Endothelial cell of umbilical vein (primary cell): ENCODE measurements around the gene CFAP43. TPM values are rescaled to one million over a fixed set of nuclear protein-coding genes. Genes with fewer than 3 reads are reported as not detected.

Experiments
- BruUV-seq: library from RNA; stranded (reverse); fragments of 400-500 nt; replicated peaks from 2 replicates; lab custom pipeline; 2021; lab: Mats Ljungman, UMichigan
- CTCF ChIA-PET: fragments of 300-600, 350-600 bp; sonication (Branson Sonifier 250); formaldehyde crosslinking; loops from one replicate; lab custom pipeline; 2021; ENCODE audit warnings: antibody characterized with exemption, inconsistent platforms; lab: Charles Lee
- POLR2A ChIA-PET: fragments of 300-600, 350-600 bp; sonication (Branson Sonifier 250); formaldehyde crosslinking; loops from one replicate; lab custom pipeline; 2021; ENCODE audit warnings: antibody characterized with exemption, inconsistent platforms; lab: Charles Lee
- DNase-seq: peaks from one replicate; pipeline ENCODE4 v3.0.0-alpha.2; 2011; ENCODE audit warnings: low read depth, low spot score
- FAIRE-seq: peaks from 2 replicates; lab custom pipeline; 2011; peaks lifted over from hg19 to GRCh38; lab: Jason Lieb, UNC
- H2AFZ ChIP-seq: 2 replicates; pipeline ENCODE4 v1.6.0; 2012; ENCODE audit warnings: low read depth, low read length, control low read depth, inconsistent platforms
- H3K27ac ChIP-seq: 2 replicates; pipeline ENCODE4 v1.5.1; 2011; ENCODE audit warnings: low read depth, mild to moderate bottlenecking, control low read depth, low read length, moderate library complexity; ENCODE audit not compliant: insufficient read depth
- H3K27me3 ChIP-seq, 2 experiments: 2 replicates each; pipeline versions ENCODE4 v1.6.0 to v1.6.1; 2011; ENCODE audit warnings: low read length in 2 of 2, mixed read lengths in 1 of 2; ENCODE audit not compliant: control insufficient read depth in 2 of 2, insufficient read depth in 2 of 2
- H3K36me3 ChIP-seq, 2 experiments: 2 replicates in 1 of 2; 3 replicates in 1 of 2; pipeline ENCODE4 v1.5.1; 2011; ENCODE audit warnings: low read length in 2 of 2, mild to moderate bottlenecking in 1 of 2, moderate library complexity in 1 of 2; ENCODE audit not compliant: control insufficient read depth in 2 of 2, insufficient read depth in 2 of 2; ENCODE audit errors: extremely low read depth in 1 of 2
- H3K4me1 ChIP-seq: 3 replicates; pipeline ENCODE4 v1.5.1; 2011; ENCODE audit warnings: mild to moderate bottlenecking, low read length; ENCODE audit not compliant: control insufficient read depth, insufficient read depth; ENCODE audit errors: extremely low read depth
- H3K4me2 ChIP-seq: 2 replicates; pipeline ENCODE4 v1.6.1; 2011; ENCODE audit warnings: low read length, control low read depth, mixed read lengths; ENCODE audit not compliant: insufficient read depth
- H3K4me3 ChIP-seq, 3 experiments: fragments of 200-600 bp in 1 of 3; sonication (generic), shearing (Covaris generic) in 1 of 3; replicated peaks in 1 of 3; 2 replicates each; pipeline ENCODE4 v1.5.1; 2011 to 2016; ENCODE audit warnings: control low read depth in 3 of 3, low read length in 3 of 3, mild to moderate bottlenecking in 2 of 3, inconsistent platforms in 1 of 3, low read depth in 1 of 3, moderate library complexity in 1 of 3; ENCODE audit not compliant: insufficient read depth in 1 of 3
- H3K79me2 ChIP-seq: 2 replicates; pipeline ENCODE4 v1.6.0; 2012; ENCODE audit warnings: low read length, inconsistent platforms; ENCODE audit not compliant: control insufficient read depth, insufficient read depth
- H3K9ac ChIP-seq: replicated peaks from 2 replicates; pipeline ENCODE3; 2011; ENCODE audit warnings: low read length, control low read depth; ENCODE audit not compliant: insufficient read depth; ENCODE audit errors: extremely low read depth
- H3K9me1 ChIP-seq: replicated peaks from 3 replicates; pipeline ENCODE4 v1.6.0; 2011; ENCODE audit warnings: mild to moderate bottlenecking, low read length; ENCODE audit not compliant: control insufficient read depth, insufficient read depth; ENCODE audit errors: extremely low read depth
- H3K9me3 ChIP-seq: replicated peaks from 2 replicates; pipeline ENCODE4 v1.5.1; 2012; ENCODE audit warnings: low read length, inconsistent platforms; ENCODE audit not compliant: control insufficient read depth, insufficient read depth
- H4K20me1 ChIP-seq: replicated peaks from 2 replicates; pipeline ENCODE3; 2011; ENCODE audit warnings: mild to moderate bottlenecking, low read length; ENCODE audit not compliant: control insufficient read depth, insufficient read depth; ENCODE audit errors: extremely low read depth
- EZH2 ChIP-seq: IDR thresholded peaks from 2 replicates; pipeline ENCODE4 v1.6.1; 2012; ENCODE audit warnings: borderline replicate concordance, low read depth, mild to moderate bottlenecking, moderate library complexity, low read length, inconsistent platforms; ENCODE audit not compliant: severe bottlenecking
- FOS ChIP-seq: IDR thresholded peaks from 2 replicates; pipeline ENCODE4 v1.6.1; 2011; ENCODE audit warnings: mild to moderate bottlenecking, low read length, moderate library complexity, borderline replicate concordance; ENCODE audit not compliant: insufficient read depth
- GATA2 ChIP-seq: IDR thresholded peaks from 2 replicates; pipeline ENCODE4 v1.7.0; 2011; ENCODE audit warnings: low read depth, mild to moderate bottlenecking, moderate library complexity, mixed read lengths, low read length; ENCODE audit not compliant: insufficient read length, insufficient read depth
- JUN ChIP-seq: IDR thresholded peaks from 2 replicates; pipeline ENCODE4 v1.6.1; 2011; ENCODE audit warnings: borderline replicate concordance, low read depth; ENCODE audit not compliant: insufficient read length, insufficient read depth
- MAX ChIP-seq: IDR thresholded peaks from 2 replicates; pipeline ENCODE4 v1.6.1; 2011; ENCODE audit not compliant: insufficient read depth, insufficient read length
- MYC ChIP-seq: IDR thresholded peaks from one replicate; pipeline ENCODE4 v1.6.1; 2011; ENCODE audit warnings: mild to moderate bottlenecking, low read depth, low read length
- POLR2A ChIP-seq: IDR thresholded peaks from 2 replicates; pipeline ENCODE4 v1.6.1; 2012; ENCODE audit warnings: low read depth, mild to moderate bottlenecking, control low read depth, low read length
- POLR2AphosphoS5 ChIP-seq: IDR thresholded peaks from 2 replicates; pipeline ENCODE4 v1.6.1; 2012; ENCODE audit warnings: low read depth, mild to moderate bottlenecking, control low read depth, low read length, moderate library complexity; ENCODE audit not compliant: insufficient read depth
- dilution Hi-C: fragments of 300-500 bp; cut with MboI; formaldehyde crosslinking; loops from one replicate; pipeline ENCODE4 v1.15.0; 2019; ENCODE audit warnings: low sequenced_read_pairs; ENCODE audit not compliant: extremely low pct_ligation_motif_present
- intact Hi-C: fragments of 100-400 bp; cut with micrococcal nuclease; formaldehyde crosslinking; loops from one replicate; pipeline ENCODE4 v1.10.0; 2022
- polyA plus RNA-seq, 4 experiments: library from polyadenylated mRNA; depleted of rRNA in 3 of 4; stranded (reverse) in 3 of 4; unstranded in 1 of 4; fragments of >200 nt; gene quantifications; 2 replicates each; pipeline versions ENCODE4 v1.2.1 to v1.2.3, GENCODE V29; 2011 to 2012; ENCODE audit warnings: missing spikeins in 1 of 4
- total RNA-seq: library from RNA; stranded (reverse); gene quantifications from 2 replicates; pipeline ENCODE4 v1.2.3, GENCODE V29; 2021
- TF ChIP-seq, protein P1 (sequence below), 2 donors: IDR thresholded peaks; 1 replicate in 1 of 2; 2 replicates in 1 of 2; pipeline ENCODE4 v1.5.1; 2011; ENCODE audit warnings: low read length in 2 of 2, mild to moderate bottlenecking in 2 of 2, moderate library complexity in 2 of 2, control low read depth in 1 of 2, inconsistent platforms in 1 of 2, low read depth in 1 of 2; ENCODE audit not compliant: insufficient read depth in 1 of 2; ENCODE audit errors: extremely low read depth in 1 of 2

The CFAP43 gene
- total and polyA plus RNA-seq, 2 donors (not counting 3 experiments of a cell fraction or from before 2014, with no cell fraction given) = 0.04 TPM; not detected in 1

DNA sequence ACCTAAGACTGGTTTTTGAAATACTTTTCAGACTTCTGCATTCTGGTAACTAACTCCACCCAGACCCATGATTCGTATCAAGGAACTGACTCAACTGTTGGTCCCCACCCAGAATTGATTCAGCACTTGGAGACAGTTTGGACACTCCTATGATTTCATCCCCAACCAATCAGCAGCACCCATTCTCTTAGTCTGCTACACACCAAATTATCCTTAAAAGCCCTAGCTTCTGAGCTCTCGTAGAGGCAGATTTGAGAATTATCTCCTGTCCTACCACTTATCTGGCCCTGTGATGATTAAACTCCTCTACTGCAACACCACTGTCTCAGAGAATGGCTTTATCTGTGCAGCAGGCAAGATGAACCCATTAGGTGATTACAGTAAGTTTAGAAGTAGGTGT lies 14.8 kb upstream of the CFAP43 start:
- Histone ChIP-seq H3K4me1 (no peaks in the 10 kb centered on the region), H3K27me3 (peaks cover 2% of the 10 kb centered on the region in 2 experiments), H3K9me1 (no peaks in the 10 kb centered on the region), H3K4me2 (no peak overlapping the region), H3K9me3 (no peaks in the 10 kb centered on the region), H3K9ac (no peak overlapping the region), H3K27ac (no peak overlapping the region), H4K20me1 (no peaks in the 10 kb centered on the region), H3K4me3 (no peak overlapping the region), H3K79me2 (no peaks in the 10 kb centered on the region), H3K36me3 (no peaks in the 10 kb centered on the region), H2AFZ (no peak overlapping the region)
- TF ChIP-seq FOS (peak; percentile 34), MYC (no peak), GATA2 (peak; percentile 29), MAX (no peak), JUN (no peak)
- ChIA-PET CTCF (no interaction called here), POLR2A (no interaction called here)
- DNase-seq (peak; percentile 17), FAIRE-seq (no peak)
- intact Hi-C loops (no loop called here), dilution Hi-C loops (no loop called here)
- no TSS peak for BruUV-seq

GRCh38 chr10:104245066-104245632 lies 13.0 kb upstream of the CFAP43 start:
- BruUV-seq = no TSS peak
- H2AFZ ChIP-seq = no peak overlapping the region
- no peak overlapping the region for H3K4me3 ChIP-seq
- no peak overlapping the region for H3K9ac ChIP-seq
- ChIA-PET POLR2A (no interaction called here), CTCF (no interaction called here)
- dilution Hi-C loops = no loop called here
- no peaks in the 10 kb centered on the region for H3K9me3 ChIP-seq
- H3K27ac ChIP-seq = no peak overlapping the region
- H3K4me2 ChIP-seq = no peak overlapping the region
- intact Hi-C loops = no loop called here
- TF ChIP-seq EZH2 (no peak), MAX (no peak), GATA2 (no peak), POLR2A (no peak), MYC (no peak), JUN (no peak), POLR2AphosphoS5 (no peak), FOS (no peak)
- TF ChIP-seq, protein P1, sequence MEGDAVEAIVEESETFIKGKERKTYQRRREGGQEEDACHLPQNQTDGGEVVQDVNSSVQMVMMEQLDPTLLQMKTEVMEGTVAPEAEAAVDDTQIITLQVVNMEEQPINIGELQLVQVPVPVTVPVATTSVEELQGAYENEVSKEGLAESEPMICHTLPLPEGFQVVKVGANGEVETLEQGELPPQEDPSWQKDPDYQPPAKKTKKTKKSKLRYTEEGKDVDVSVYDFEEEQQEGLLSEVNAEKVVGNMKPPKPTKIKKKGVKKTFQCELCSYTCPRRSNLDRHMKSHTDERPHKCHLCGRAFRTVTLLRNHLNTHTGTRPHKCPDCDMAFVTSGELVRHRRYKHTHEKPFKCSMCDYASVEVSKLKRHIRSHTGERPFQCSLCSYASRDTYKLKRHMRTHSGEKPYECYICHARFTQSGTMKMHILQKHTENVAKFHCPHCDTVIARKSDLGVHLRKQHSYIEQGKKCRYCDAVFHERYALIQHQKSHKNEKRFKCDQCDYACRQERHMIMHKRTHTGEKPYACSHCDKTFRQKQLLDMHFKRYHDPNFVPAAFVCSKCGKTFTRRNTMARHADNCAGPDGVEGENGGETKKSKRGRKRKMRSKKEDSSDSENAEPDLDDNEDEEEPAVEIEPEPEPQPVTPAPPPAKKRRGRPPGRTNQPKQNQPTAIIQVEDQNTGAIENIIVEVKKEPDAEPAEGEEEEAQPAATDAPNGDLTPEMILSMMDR (IDR thresholded peaks at IDR 0.05; ENCODE audit: extremely low read depth in 1 of 2, insufficient read depth in 1 of 2, low read depth in 1 of 2, low read length in 2 of 2) = no peak
- H3K27me3 ChIP-seq = peaks cover 5 to 9% of the 10 kb centered on the region in 2 experiments
- no peaks in the 10 kb centered on the region for H3K36me3 ChIP-seq
- FAIRE-seq = no peak
- no peak for DNase-seq
- H3K9me1 ChIP-seq = no peaks in the 10 kb centered on the region
- no peaks in the 10 kb centered on the region for H3K79me2 ChIP-seq
- H3K4me1 ChIP-seq = no peaks in the 10 kb centered on the region
- H4K20me1 ChIP-seq = no peaks in the 10 kb centered on the region
